Retinal pigment epithelial cell (primary cell): ENCODE measurements around the gene WNT4.

Source experiments
- DNase-seq: peaks from one replicate; pipeline ENCODE4 v3.0.0-alpha.2; 2010; ENCODE audit warnings: low read depth
- H3K4me3 ChIP-seq: 2 replicates; pipeline ENCODE4 v1.5.1; 2011; ENCODE audit warnings: mild to moderate bottlenecking, low read length, control low read depth, moderate library complexity
- CTCF ChIP-seq: conservative IDR thresholded peaks from 2 replicates; pipeline ENCODE4 v1.5.1; 2011; ENCODE audit warnings: low read depth, low read length, control low read depth, inconsistent platforms

The WNT4 gene

GRCh38 chr1:22118291-22118992 lies 24.5 kb downstream of the WNT4 start:
- H3K4me3 ChIP-seq: no peak overlapping the region
- no peak for DNase-seq
- TF ChIP-seq CTCF: no peak

GRCh38 chr1:22117851-22118250 lies 25.0 kb downstream of the WNT4 start:
- no peak overlapping the region for H3K4me3 ChIP-seq
- no peak for TF ChIP-seq CTCF
- no peak for DNase-seq

GRCh38 chr1:22117238-22117637 lies 25.7 kb downstream of the WNT4 start:
- H3K4me3 ChIP-seq: no peak overlapping the region
- DNase-seq: no peak
- TF ChIP-seq CTCF: no peak

- H3K4me3 ChIP-seq: no peak overlapping the region
- no peak for TF ChIP-seq CTCF
- DNase-seq: no peak
Observed at GRCh38 chr1:22115286-22115685, 27.6 kb downstream of the WNT4 start.

GRCh38 chr1:22114083-22115012 lies 28.5 kb downstream of the WNT4 start:
- peak; percentile 83 for DNase-seq
- H3K4me3 ChIP-seq: no peak overlapping the region
- no peak for TF ChIP-seq CTCF

GRCh38 chr1:22112554-22112953 lies 30.3 kb downstream of the WNT4 start:
- no peak for TF ChIP-seq CTCF
- H3K4me3 ChIP-seq: no peak overlapping the region
- DNase-seq: no peak

- TF ChIP-seq CTCF: no peak
- DNase-seq: no peak
Observed at GRCh38 chr1:22111620-22112019, 31.3 kb downstream of the WNT4 start.

More at GRCh38 chr1:22111620-22112019, 31.3 kb downstream of the WNT4 start:
- H3K4me3 ChIP-seq: no peak overlapping the region
